Measurements from ENCODE around the gene TUNAR. TPM values are rescaled to one million over a fixed set of nuclear protein-coding genes. Genes with fewer than 3 reads are reported as not detected.

Gene TUNAR
- total and polyA plus RNA-seq, 12 donors: 0.06 TPM; not detected in 11

DNA sequence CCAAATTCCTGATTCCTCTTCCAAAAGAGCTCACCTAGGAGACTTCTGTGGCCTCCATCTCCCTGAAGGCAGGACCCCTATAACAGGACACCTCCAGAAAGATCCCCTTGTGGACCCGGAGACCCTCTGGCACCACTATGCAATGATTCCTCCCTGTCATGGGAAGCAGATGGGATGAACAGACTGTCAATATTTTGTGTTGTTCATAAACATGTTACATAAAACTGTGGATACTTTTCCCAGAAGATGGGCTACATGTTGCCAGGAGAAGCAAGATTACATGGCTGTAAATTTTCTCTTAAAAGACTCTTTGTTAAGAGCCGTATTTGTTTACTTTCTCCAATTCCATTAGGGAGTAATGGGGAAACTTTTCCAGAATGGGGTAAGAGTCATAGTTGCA lies 52.1 kb downstream of the TUNAR start:
- intact Hi-C loops (cut with DNase I): no loop called here
- 56 to 73% (median 62%) methylated on average over 2 of the region's 2 CpGs for WGBS, 4 donors
- H3K4me1 ChIP-seq (replicated peaks in 1 of 2): no peaks in the 10 kb centered on the region
- DNase-seq: no peak
- H3K27ac ChIP-seq: no peak overlapping the region
- no peaks in the 10 kb centered on the region for H3K9me3 ChIP-seq (replicated peaks in 1 of 3)
- H3K36me3 ChIP-seq (replicated peaks in 1 of 2): no peaks in the 10 kb centered on the region
- H3K27me3 ChIP-seq: peaks cover 5% of the 10 kb centered on the region
- H3K4me3 ChIP-seq: no peak overlapping the region
- TF ChIP-seq, protein P1, sequence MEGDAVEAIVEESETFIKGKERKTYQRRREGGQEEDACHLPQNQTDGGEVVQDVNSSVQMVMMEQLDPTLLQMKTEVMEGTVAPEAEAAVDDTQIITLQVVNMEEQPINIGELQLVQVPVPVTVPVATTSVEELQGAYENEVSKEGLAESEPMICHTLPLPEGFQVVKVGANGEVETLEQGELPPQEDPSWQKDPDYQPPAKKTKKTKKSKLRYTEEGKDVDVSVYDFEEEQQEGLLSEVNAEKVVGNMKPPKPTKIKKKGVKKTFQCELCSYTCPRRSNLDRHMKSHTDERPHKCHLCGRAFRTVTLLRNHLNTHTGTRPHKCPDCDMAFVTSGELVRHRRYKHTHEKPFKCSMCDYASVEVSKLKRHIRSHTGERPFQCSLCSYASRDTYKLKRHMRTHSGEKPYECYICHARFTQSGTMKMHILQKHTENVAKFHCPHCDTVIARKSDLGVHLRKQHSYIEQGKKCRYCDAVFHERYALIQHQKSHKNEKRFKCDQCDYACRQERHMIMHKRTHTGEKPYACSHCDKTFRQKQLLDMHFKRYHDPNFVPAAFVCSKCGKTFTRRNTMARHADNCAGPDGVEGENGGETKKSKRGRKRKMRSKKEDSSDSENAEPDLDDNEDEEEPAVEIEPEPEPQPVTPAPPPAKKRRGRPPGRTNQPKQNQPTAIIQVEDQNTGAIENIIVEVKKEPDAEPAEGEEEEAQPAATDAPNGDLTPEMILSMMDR (IDR thresholded peaks at IDR 0.05): no peak

DNA sequence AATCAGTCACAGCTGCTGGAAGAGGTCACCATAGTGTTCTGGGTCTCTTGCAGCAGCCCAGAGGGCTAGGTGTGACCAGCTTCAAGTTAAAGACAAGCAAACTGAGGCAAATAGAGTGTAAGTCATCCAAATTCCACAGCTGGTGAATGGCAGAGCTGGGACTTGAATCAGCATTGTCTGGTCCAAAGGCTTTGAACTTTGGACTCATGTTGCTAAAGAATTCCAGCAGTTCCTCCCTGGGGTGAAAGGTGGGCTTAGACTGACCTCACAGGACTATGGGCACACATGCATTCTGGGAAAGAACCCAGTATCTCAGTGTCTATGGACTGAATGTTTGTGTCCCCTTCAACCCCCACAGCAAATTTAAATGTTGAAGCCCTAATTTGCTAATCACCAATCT lies 54.8 kb downstream of the TUNAR start:
- no peak for DNase-seq
- peaks cover 5% of the 10 kb centered on the region for H3K27me3 ChIP-seq
- no peak for TF ChIP-seq POLR2A (IDR thresholded peaks at IDR 0.05)
- TF ChIP-seq, protein P1 (IDR thresholded peaks at IDR 0.05): no peak
- no peaks in the 10 kb centered on the region for H3K4me1 ChIP-seq (replicated peaks in 1 of 2)
- no peak overlapping the region for H3K27ac ChIP-seq
- no peaks in the 10 kb centered on the region for H3K36me3 ChIP-seq (replicated peaks in 1 of 2)
- intact Hi-C loops (cut with DNase I): no loop called here
- H3K9me3 ChIP-seq (replicated peaks in 1 of 3): no peaks in the 10 kb centered on the region
- no peak overlapping the region for H3K4me3 ChIP-seq

DNA sequence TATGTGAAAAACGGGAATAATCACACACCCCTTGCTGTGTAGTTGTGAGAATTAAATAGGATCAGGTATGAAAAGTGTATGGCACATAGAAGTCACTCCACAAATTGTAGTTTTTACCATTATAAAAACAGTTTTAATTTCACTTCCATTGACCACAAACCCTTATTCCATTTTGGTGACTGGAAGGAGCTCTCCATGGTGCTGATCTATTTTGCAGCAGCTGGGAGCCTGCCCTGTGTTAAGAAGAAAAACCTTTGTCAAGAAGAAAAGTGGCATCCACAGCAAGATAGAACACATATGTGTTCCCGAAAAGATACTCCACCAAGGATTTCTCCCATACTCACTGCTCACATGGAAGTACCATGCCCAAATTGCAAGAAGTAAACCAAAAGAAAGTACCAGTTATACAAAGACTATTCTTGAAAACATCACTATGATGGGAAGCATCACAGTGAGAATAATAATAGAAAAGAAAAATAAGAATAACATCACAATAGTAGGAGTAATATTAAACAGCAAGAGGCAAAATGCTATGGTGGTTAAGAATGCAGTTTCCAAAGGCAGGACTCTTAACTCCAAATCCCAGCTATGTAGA lies 58.7 kb downstream of the TUNAR start:
- Histone ChIP-seq H3K4me1 (replicated peaks in 1 of 2) (no peaks in the 10 kb centered on the region), H3K36me3 (replicated peaks in 1 of 2) (no peaks in the 10 kb centered on the region), H3K27ac (no peak overlapping the region), H3K9me3 (replicated peaks in 1 of 3) (no peaks in the 10 kb centered on the region), H3K27me3 (peaks cover 5% of the 10 kb centered on the region), H3K4me3 (no peak overlapping the region)
- TF ChIP-seq POLR2A (IDR thresholded peaks at IDR 0.05): no peak
- TF ChIP-seq, protein P1 (IDR thresholded peaks at IDR 0.05): no peak
- intact Hi-C loops (cut with DNase I): no loop called here
- DNase-seq: peak in 4 of 7 donors; percentile 13 to 31 (median 30)
- WGBS, 4 donors: 14 to 22% (median 18%) methylated on average over 2 of the region's 2 CpGs

DNA sequence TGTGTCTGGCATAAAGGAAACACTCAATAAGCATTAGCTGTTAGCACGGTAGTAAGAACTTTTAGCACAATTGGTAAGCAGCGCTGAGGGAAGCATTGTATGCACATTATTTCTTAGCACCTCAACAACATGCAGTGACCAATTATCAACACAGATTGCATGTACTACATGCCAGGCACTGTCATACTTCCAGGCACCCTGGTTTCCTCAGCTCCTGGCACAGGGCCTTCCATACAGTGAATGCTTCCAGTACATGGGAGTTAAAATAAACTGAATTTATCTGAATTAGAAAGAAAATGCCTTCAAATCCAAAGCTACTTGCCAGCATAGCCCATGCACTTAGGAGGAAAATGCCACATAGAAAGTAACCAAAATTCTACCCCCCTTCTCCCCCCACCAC lies 59.4 kb downstream of the TUNAR start:
- TF ChIP-seq POLR2A (IDR thresholded peaks at IDR 0.05): no peak
- TF ChIP-seq, protein P1 (IDR thresholded peaks at IDR 0.05): no peak
- Histone ChIP-seq H3K27ac (no peak overlapping the region), H3K9me3 (replicated peaks in 1 of 3) (no peaks in the 10 kb centered on the region), H3K4me3 (no peak overlapping the region), H3K4me1 (replicated peaks in 1 of 2) (no peaks in the 10 kb centered on the region), H3K36me3 (replicated peaks in 1 of 2) (no peaks in the 10 kb centered on the region), H3K27me3 (peaks cover 5% of the 10 kb centered on the region)
- 73 to 84% (median 75%) methylated on average over 2 of the region's 2 CpGs for WGBS, 4 donors
- intact Hi-C loops (cut with DNase I): no loop called here
- no peak for DNase-seq

All from adrenal gland (tissue), 12 donors.